Left lung (tissue), 10 donors: Measurements from ENCODE around the gene RGS7. TPM values are rescaled to one million over a fixed set of nuclear protein-coding genes. Genes with fewer than 3 reads are reported as not detected.
"Not testable (repeated sequence)": the region's sequence is repeated elsewhere in the genome, so short reads cannot be mapped to it uniquely, and the experiment has no call there.

ENCODE experiments used
- ATAC-seq: fragments of 200-7000 bp; cut with Tn5 transposase; one replicate; pipeline ENCODE4 v1.9.1; 2020; ENCODE audit warnings: moderate library complexity
- DNase-seq, 4 donors: peaks; one replicate each; pipeline ENCODE4 v3.0.0-alpha.2; 2013 to 2020
- H3K27ac ChIP-seq, 2 donors: fragments of 200-600 bp; sonication (generic) in 1 of 2; one replicate each; pipeline versions ENCODE4 v1.5.0 to v1.8.0; 2020 to 2021
- H3K27me3 ChIP-seq, 2 donors: fragments of 200-600 bp; sonication (generic) in 1 of 2; one replicate each; pipeline versions ENCODE4 v1.5.0 to v1.8.0; 2020 to 2021
- H3K36me3 ChIP-seq, 2 donors: fragments of 200-600 bp; sonication (generic) in 1 of 2; one replicate each; pipeline versions ENCODE4 v1.5.0 to v1.8.0; 2020 to 2021
- H3K4me1 ChIP-seq, 2 donors: fragments of 200-600 bp; one replicate each; pipeline ENCODE4 v1.8.0; 2021
- H3K4me3 ChIP-seq, 2 donors: fragments of 200-600 bp; sonication (generic) in 1 of 2; one replicate each; pipeline versions ENCODE4 v1.5.0 to v1.8.0; 2020 to 2021; ENCODE audit warnings: mild to moderate bottlenecking in 1 of 2
- H3K9me3 ChIP-seq, 2 donors: fragments of 200-600 bp; sonication (generic) in 1 of 2; one replicate each; pipeline versions ENCODE4 v1.5.0 to v1.8.0; 2020 to 2021
- intact Hi-C, 2 donors: fragments of 100-400 bp; cut with DNase I; formaldehyde crosslinking; loops; one replicate each; pipeline versions ENCODE4 v1.11.2 to v1.14.2; 2022
- polyA plus RNA-seq, 6 donors: library from polyadenylated mRNA; unstranded; fragments of 120-200 nt; gene quantifications; one replicate each; pipeline ENCODE4 v1.2.1, GENCODE V29; 2013; ENCODE audit not compliant: insufficient read length in 6 of 6
- total RNA-seq, 2 donors: library from RNA; stranded (reverse); fragmentation: NEBNext Ultra II Directional; extraction: Animal tissue kit (Norgen Biotek cat#: 25700); gene quantifications; one replicate each; pipeline ENCODE4 v1.2.1, GENCODE V29; 2021
- TF ChIP-seq, protein P1 (sequence below), 2 donors: fragments of 200-600 bp; sonication (generic) in 1 of 2; IDR thresholded peaks; one replicate each; pipeline versions ENCODE4 v1.5.0 to v1.8.0; 2021; ENCODE audit warnings: antibody characterized with exemption in 2 of 2
- donor health status: DM: no; HTN: yes; CAD: no.
- donor health status: DM: no; HTN: no; CAD: no.

Gene RGS7
- total and polyA plus RNA-seq, 8 donors: 0.11 to 0.43 (median 0.30) TPM; not detected in 2

DNA sequence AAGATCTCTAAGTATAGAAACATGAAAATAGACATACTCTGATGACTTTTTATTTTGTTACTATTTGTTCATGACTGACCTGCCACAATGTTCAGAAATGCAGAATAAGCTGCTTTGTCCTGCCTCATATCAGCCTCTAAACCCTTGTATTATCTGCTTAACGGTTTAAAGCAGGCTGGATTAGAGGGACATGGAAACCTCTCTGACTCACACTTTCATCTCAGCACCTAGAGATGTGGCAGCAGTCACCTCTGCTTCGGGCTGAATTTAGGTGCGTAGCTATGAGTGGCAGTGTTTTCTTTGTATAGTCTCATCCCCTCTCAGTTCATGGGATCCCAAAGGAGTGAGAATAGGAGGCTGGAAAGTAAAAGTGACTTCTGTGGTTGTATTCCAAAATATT is 255.4 kb downstream of the RGS7 start:
- ATAC-seq (no peak), DNase-seq (no peak)
- no peaks in the 10 kb centered on the region for H3K4me1 ChIP-seq
- TF ChIP-seq, protein P1, sequence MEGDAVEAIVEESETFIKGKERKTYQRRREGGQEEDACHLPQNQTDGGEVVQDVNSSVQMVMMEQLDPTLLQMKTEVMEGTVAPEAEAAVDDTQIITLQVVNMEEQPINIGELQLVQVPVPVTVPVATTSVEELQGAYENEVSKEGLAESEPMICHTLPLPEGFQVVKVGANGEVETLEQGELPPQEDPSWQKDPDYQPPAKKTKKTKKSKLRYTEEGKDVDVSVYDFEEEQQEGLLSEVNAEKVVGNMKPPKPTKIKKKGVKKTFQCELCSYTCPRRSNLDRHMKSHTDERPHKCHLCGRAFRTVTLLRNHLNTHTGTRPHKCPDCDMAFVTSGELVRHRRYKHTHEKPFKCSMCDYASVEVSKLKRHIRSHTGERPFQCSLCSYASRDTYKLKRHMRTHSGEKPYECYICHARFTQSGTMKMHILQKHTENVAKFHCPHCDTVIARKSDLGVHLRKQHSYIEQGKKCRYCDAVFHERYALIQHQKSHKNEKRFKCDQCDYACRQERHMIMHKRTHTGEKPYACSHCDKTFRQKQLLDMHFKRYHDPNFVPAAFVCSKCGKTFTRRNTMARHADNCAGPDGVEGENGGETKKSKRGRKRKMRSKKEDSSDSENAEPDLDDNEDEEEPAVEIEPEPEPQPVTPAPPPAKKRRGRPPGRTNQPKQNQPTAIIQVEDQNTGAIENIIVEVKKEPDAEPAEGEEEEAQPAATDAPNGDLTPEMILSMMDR (IDR thresholded peaks at IDR 0.05): no peak
- no peak overlapping the region for H3K27ac ChIP-seq
- no peaks in the 10 kb centered on the region for H3K36me3 ChIP-seq
- H3K4me3 ChIP-seq: no peak overlapping the region
- H3K9me3 ChIP-seq: no peaks in the 10 kb centered on the region
- H3K27me3 ChIP-seq: no peaks in the 10 kb centered on the region
- intact Hi-C loops: no loop called here

DNA sequence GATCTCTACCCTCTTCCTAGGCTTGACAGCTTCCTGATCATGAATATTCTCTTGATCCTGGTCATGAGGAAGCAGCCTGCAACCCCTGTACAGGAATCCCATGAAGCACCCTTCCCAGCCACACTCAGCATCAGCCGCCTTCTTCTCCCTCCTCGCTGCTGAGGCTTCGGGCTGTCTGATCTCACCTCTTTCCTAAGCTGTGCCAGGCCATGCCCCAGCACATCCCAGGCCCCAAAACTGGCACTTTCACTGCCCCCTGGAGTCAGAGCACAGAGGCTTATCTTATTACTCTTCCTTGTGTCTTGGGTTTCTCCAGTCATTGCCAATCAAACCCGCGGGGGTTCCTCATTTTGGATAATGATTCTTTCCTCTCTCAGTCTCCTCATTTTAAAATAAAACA is 259.5 kb downstream of the RGS7 start:
- DNase-seq (no peak), ATAC-seq (no peak)
- Histone ChIP-seq H3K4me3 (no peak overlapping the region), H3K27me3 (no peaks in the 10 kb centered on the region), H3K36me3 (no peaks in the 10 kb centered on the region), H3K4me1 (no peaks in the 10 kb centered on the region), H3K27ac (no peak overlapping the region), H3K9me3 (no peaks in the 10 kb centered on the region)
- TF ChIP-seq, protein P1 (IDR thresholded peaks at IDR 0.05): no peak
- intact Hi-C loops: no loop called here

DNA sequence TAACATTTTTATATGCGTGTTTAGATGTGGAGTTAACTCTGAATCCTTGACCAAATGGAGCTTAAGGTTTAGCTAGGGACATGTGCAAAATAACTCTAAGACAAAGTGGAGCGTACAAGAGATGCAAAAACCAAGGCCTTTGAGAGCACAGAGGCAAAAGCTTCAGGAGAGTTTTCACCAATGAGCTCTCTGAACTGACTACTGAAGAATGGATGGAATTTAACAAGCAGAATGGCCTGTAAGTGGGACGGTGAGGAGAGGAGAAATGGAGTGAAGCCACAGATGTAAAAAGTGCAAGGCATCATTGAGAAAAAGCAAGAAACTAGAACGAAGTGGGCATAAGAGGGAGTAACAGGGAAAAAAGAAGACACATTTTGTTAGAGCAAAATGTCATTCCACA is 260.0 kb downstream of the RGS7 start:
- H3K4me1 ChIP-seq: no peaks in the 10 kb centered on the region
- intact Hi-C loops: no loop called here
- no peak overlapping the region for H3K27ac ChIP-seq
- no peaks in the 10 kb centered on the region for H3K27me3 ChIP-seq
- DNase-seq (no peak), ATAC-seq (no peak)
- no peak overlapping the region for H3K4me3 ChIP-seq
- TF ChIP-seq, protein P1 (IDR thresholded peaks at IDR 0.05): no peak
- no peaks in the 10 kb centered on the region for H3K9me3 ChIP-seq
- no peaks in the 10 kb centered on the region for H3K36me3 ChIP-seq

DNA sequence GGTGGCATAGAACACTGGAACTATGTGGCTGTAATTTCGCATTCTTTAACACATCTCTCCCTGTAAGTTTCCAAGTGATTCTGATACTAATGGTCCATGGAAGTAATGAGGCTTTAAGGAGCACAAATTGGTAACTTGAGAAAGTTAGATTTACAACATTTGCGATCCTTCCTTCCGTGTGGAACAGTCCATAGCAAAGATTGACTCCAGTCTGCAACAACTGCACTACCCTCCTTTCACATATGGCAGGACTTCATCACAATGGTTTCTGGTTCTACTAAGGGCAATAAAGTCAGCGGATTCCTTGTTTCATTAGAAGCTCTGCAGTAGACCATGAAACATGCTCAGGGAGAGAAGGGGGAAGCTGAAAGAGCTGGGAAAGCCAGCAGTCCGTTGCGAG is 261.2 kb downstream of the RGS7 start:
- Histone ChIP-seq H3K4me1 (no peaks in the 10 kb centered on the region), H3K27ac (no peak overlapping the region), H3K4me3 (no peak overlapping the region), H3K36me3 (no peaks in the 10 kb centered on the region), H3K9me3 (no peaks in the 10 kb centered on the region), H3K27me3 (no peaks in the 10 kb centered on the region)
- ATAC-seq (no peak), DNase-seq (no peak)
- TF ChIP-seq, protein P1 (IDR thresholded peaks at IDR 0.05): no peak
- intact Hi-C loops: no loop called here

DNA sequence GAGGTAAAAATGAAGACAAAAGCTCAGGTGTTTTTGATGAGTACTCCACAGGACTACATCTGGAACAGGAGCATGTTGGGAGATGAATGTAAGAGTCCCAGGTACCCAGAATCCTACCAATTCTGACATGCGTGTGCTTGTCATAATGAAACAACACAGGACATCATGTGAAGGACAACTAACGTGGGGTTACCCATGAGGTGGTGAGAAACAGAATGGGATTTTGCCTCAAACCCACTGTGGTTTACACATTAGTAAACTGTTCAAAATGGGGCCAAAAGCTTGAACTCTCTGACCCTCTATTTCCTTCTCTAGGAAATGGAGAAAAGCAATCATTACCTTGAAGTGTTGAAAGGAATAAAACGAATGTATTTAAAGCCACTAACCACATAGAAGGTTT is 266.2 kb downstream of the RGS7 start:
- TF ChIP-seq, protein P1 (IDR thresholded peaks at IDR 0.05): no peak
- H3K4me1 ChIP-seq: no peaks in the 10 kb centered on the region
- H3K27me3 ChIP-seq: no peaks in the 10 kb centered on the region
- ATAC-seq (no peak), DNase-seq (no peak)
- no peaks in the 10 kb centered on the region for H3K9me3 ChIP-seq
- no peak overlapping the region for H3K4me3 ChIP-seq
- no peaks in the 10 kb centered on the region for H3K36me3 ChIP-seq
- intact Hi-C loops: no loop called here
- H3K27ac ChIP-seq: no peak overlapping the region

DNA sequence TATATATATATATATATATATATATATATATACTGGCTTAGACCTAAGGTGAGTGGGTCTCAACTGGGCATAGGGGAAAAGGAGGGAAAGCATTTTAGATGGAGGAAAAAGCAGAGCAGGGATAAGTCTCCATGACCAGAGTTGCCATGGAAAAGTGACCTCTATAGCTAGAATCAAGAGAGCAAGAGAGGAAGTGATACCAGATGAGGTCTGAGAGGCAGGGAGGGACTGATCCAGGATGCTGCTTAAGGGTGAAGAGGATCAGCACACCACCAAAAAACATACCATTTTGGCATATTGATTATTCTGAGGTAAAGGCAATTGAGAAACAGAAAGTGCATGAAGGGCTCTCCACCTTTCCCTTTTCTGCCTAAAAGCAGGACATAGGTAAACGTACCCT is 267.9 kb downstream of the RGS7 start:
- ATAC-seq, H3K27me3 ChIP-seq, intact Hi-C loops, H3K9me3 ChIP-seq, DNase-seq, H3K27ac ChIP-seq, H3K36me3 ChIP-seq, H3K4me1 ChIP-seq, H3K4me3 ChIP-seq: not testable (repeated sequence)

DNA sequence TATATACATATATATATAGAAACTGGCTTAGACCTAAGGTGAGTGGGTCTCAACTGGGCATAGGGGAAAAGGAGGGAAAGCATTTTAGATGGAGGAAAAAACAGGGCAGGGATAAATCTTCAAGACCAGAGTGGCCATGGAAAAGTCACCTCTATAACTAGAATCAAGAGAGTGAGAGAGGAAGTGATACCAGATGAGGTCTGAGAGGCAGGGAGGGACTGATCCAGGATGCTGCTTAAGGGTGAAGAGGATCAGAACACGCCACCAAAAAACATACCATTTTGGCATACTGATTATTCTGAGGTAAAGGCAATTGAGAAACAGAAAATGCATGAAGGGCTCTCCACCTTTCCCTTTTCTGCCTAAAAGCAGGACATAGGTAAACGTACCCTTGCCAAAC is 268.9 kb downstream of the RGS7 start:
- DNase-seq, H3K4me3 ChIP-seq, H3K36me3 ChIP-seq, intact Hi-C loops, H3K9me3 ChIP-seq, H3K4me1 ChIP-seq, ATAC-seq, H3K27me3 ChIP-seq, H3K27ac ChIP-seq: not testable (repeated sequence)
